IMR-90 (cell line): ENCODE results near the gene PLA2G4B. TPM values are rescaled to one million over a fixed set of nuclear protein-coding genes. Genes with fewer than 3 reads are reported as not detected.
A peak's percentile ranks its signal among the peaks of the same experiment; 100 is the strongest.

Experiments used
- ATAC-seq: fragments of 200-7000 bp; cut with Tn5 transposase; 2 replicates; pipeline ENCODE4 v1.9.1; 2020; ENCODE audit warnings: low read depth, mild to moderate bottlenecking, moderate library complexity
- BruUV-seq: library from RNA; stranded (reverse); fragments of 400-500 nt; replicated peaks from 2 replicates; lab custom pipeline; 2021; lab: Mats Ljungman, UMichigan
- CTCF ChIA-PET: fragments of 300-600 bp; formaldehyde crosslinking; extraction: SDS; loops from one replicate; lab custom pipeline; 2021; ENCODE audit warnings: antibody characterized with exemption; lab: Yijun Ruan, JAX
- POLR2A ChIA-PET: fragments of 300-600 bp; sonication (Branson Sonifier 250); formaldehyde crosslinking; loops from one replicate; lab custom pipeline; 2022; ENCODE audit warnings: antibody characterized with exemption; ENCODE audit not compliant: unreplicated experiment; lab: Charles Lee
- DNase-seq: peaks from one replicate; pipeline ENCODE4 v3.0.0; 2013
- H2AFZ ChIP-seq: replicated peaks from 2 replicates; pipeline ENCODE3; 2013; ENCODE audit warnings: low read length, mild to moderate bottlenecking; ENCODE audit not compliant: poor library complexity
- H2AK5ac ChIP-seq: 2 replicates; pipeline ENCODE4 v1.6.1; 2013; ENCODE audit warnings: low read depth, low read length, inconsistent platforms
- H2AK9ac ChIP-seq: replicated peaks from 2 replicates; pipeline ENCODE3; 2013; ENCODE audit warnings: mild to moderate bottlenecking, low read depth, low read length, moderate library complexity; ENCODE audit not compliant: poor library complexity
- H2BK120ac ChIP-seq: 2 replicates; pipeline ENCODE4 v1.6.1; 2013; ENCODE audit warnings: low read depth, low read length, inconsistent platforms
- H2BK15ac ChIP-seq: 3 replicates; pipeline ENCODE4 v1.6.1; 2013; ENCODE audit warnings: low read depth, low read length, inconsistent platforms
- H2BK20ac ChIP-seq: 2 replicates; pipeline ENCODE4 v1.6.1; 2013; ENCODE audit warnings: low read depth, mild to moderate bottlenecking, inconsistent platforms, low read length, moderate library complexity
- H2BK5ac ChIP-seq: 2 replicates; pipeline ENCODE4 v1.6.1; 2013; ENCODE audit warnings: mild to moderate bottlenecking, low read depth, low read length, inconsistent platforms; ENCODE audit not compliant: poor library complexity, severe bottlenecking
- H3K14ac ChIP-seq: replicated peaks from 2 replicates; pipeline ENCODE4 v1.6.1; 2013; ENCODE audit warnings: low read depth, low read length, inconsistent platforms
- H3K18ac ChIP-seq: 2 replicates; pipeline ENCODE4 v1.6.1; 2013; ENCODE audit warnings: low read depth, low read length, control low read depth
- H3K23ac ChIP-seq: 2 replicates; pipeline ENCODE4 v1.6.1; 2013; ENCODE audit warnings: low read depth, low read length, inconsistent platforms
- H3K27ac ChIP-seq: 2 replicates; pipeline ENCODE4 v1.5.1; 2013; ENCODE audit warnings: mild to moderate bottlenecking, control low read depth, low read length; ENCODE audit not compliant: insufficient read depth
- H3K27me3 ChIP-seq: 2 replicates; pipeline ENCODE4 v1.6.1; 2013; ENCODE audit warnings: low read length; ENCODE audit not compliant: control insufficient read depth, insufficient read depth
- H3K36me3 ChIP-seq: 2 replicates; pipeline ENCODE4 v1.6.1; 2013; ENCODE audit warnings: low read length, mixed read lengths; ENCODE audit not compliant: control insufficient read depth, insufficient read depth
- H3K4ac ChIP-seq: 2 replicates; pipeline ENCODE4 v1.6.1; 2013; ENCODE audit warnings: low read depth, low read length, inconsistent platforms
- H3K4me1 ChIP-seq: 2 replicates; pipeline ENCODE4 v1.6.1; 2013; ENCODE audit warnings: low read length, mixed read lengths; ENCODE audit not compliant: control insufficient read depth, insufficient read depth
- H3K4me2 ChIP-seq: 2 replicates; pipeline ENCODE4 v1.6.1; 2013; ENCODE audit warnings: low read depth, mild to moderate bottlenecking, control low read depth, low read length, moderate library complexity
- H3K4me3 ChIP-seq: 2 replicates; pipeline ENCODE4 v1.5.1; 2013; ENCODE audit warnings: low read depth, mild to moderate bottlenecking, control low read depth, low read length, moderate library complexity; ENCODE audit not compliant: insufficient read depth
- H3K56ac ChIP-seq: 2 replicates; pipeline ENCODE4 v1.6.1; 2013; ENCODE audit warnings: low read length, inconsistent platforms; ENCODE audit not compliant: insufficient read depth; ENCODE audit errors: extremely low read depth
- H3K79me1 ChIP-seq, 2 experiments: 2 replicates each; pipeline ENCODE4 v1.6.1; 2013; ENCODE audit warnings: low read length in 2 of 2, inconsistent platforms in 1 of 2, low read depth in 1 of 2
- H3K9ac ChIP-seq: 2 replicates; pipeline ENCODE4 v1.6.1; 2013; ENCODE audit warnings: low read depth, low read length, control low read depth
- H3K9me1 ChIP-seq: 2 replicates; pipeline ENCODE4 v1.6.1; 2013; ENCODE audit warnings: low read length, inconsistent platforms; ENCODE audit not compliant: insufficient read depth
- H3K9me3 ChIP-seq: 2 replicates; pipeline ENCODE4 v1.6.1; 2013; ENCODE audit warnings: low read length; ENCODE audit not compliant: control insufficient read depth, insufficient read depth
- H4K20me1 ChIP-seq: 2 replicates; pipeline ENCODE4 v1.6.1; 2013; ENCODE audit warnings: low read length, inconsistent platforms; ENCODE audit not compliant: insufficient read depth
- H4K5ac ChIP-seq: 2 replicates; pipeline ENCODE4 v1.6.1; 2013; ENCODE audit warnings: mild to moderate bottlenecking, low read depth, low read length, control low read depth
- H4K8ac ChIP-seq, 2 experiments: 2 replicates each; pipeline ENCODE4 v1.6.1; 2013; ENCODE audit warnings: low read depth in 2 of 2, low read length in 2 of 2, control low read depth in 1 of 2, inconsistent platforms in 1 of 2
- H4K91ac ChIP-seq: 2 replicates; pipeline ENCODE4 v1.6.1; 2013; ENCODE audit warnings: low read depth, low read length, inconsistent platforms; ENCODE audit not compliant: insufficient read depth
- BHLHE40 ChIP-seq: fragments of 150-350 bp; IDR thresholded peaks from 2 replicates; pipeline ENCODE4 v1.6.1; 2016; ENCODE audit warnings: mild to moderate bottlenecking, low read depth, low read length
- CEBPB ChIP-seq: IDR thresholded peaks from 2 replicates; pipeline ENCODE4 v1.6.1; 2012; ENCODE audit warnings: low read depth, low read length, improper control_type of control experiment
- CHD1 ChIP-seq: IDR thresholded peaks from 2 replicates; pipeline ENCODE4 v1.6.1; 2012; ENCODE audit warnings: low read depth, low read length, improper control_type of control experiment
- MAFK ChIP-seq: IDR thresholded peaks from 2 replicates; pipeline ENCODE4 v1.6.1; 2012; ENCODE audit warnings: low read depth, low read length, improper control_type of control experiment
- MAZ ChIP-seq: IDR thresholded peaks from 2 replicates; pipeline ENCODE4 v1.6.1; 2012; ENCODE audit warnings: low read depth, mild to moderate bottlenecking, low read length, improper control_type of control experiment, moderate library complexity, borderline replicate concordance
- NFE2L2 ChIP-seq: fragments of 150-350 bp; IDR thresholded peaks from 2 replicates; pipeline ENCODE4 v1.6.1; 2016; ENCODE audit warnings: low read depth, mild to moderate bottlenecking, low read length
- POLR2A ChIP-seq: IDR thresholded peaks from 2 replicates; pipeline ENCODE4 v1.6.1; 2012; ENCODE audit warnings: mild to moderate bottlenecking, low read depth, low read length
- RAD21 ChIP-seq: IDR thresholded peaks from 2 replicates; pipeline ENCODE4 v1.6.1; 2012; ENCODE audit warnings: low read length, improper control_type of control experiment
- RFX5 ChIP-seq: IDR thresholded peaks from 2 replicates; pipeline ENCODE4 v1.8.0; 2012; ENCODE audit warnings: low read depth, mild to moderate bottlenecking, low read length, moderate library complexity
- WGBS, 2 experiments: methylation state at CpG; one replicate each; pipeline versions ENCODE4 v1.1.5 to v1.1.7; 2013; ENCODE audit warnings: missing lambda C conversion rate in 2 of 2; ENCODE audit not compliant: insufficient read length in 1 of 2; ENCODE audit errors: extremely low coverage in 2 of 2; 5-methylcytosine and 5-hydroxymethylcytosine counted together
- dilution Hi-C: fragments of 300-500 bp; cut with HindIII; formaldehyde crosslinking; loops from one replicate; pipeline ENCODE4 v1.14.3; 2018; ENCODE audit warnings: low sequenced_read_pairs; ENCODE audit not compliant: unreplicated experiment
- in situ Hi-C: fragments of 300-500 bp; cut with MboI; formaldehyde crosslinking; loops from 3 replicates; pipeline ENCODE4 v1.14.3; 2019; ENCODE audit warnings: low sequenced_read_pairs, inconsistent platforms, mixed read lengths
- intact Hi-C: fragments of 100-400 bp; cut with micrococcal nuclease; formaldehyde crosslinking; loops from 2 replicates; pipeline ENCODE4 v1.10.0; 2022
- polyA plus RNA-seq, 3 experiments: library from polyadenylated mRNA; depleted of rRNA; stranded (reverse); fragments of >200 nt; gene quantifications; 2 replicates each; pipeline ENCODE4 v1.2.3, GENCODE V29; 2012; ENCODE audit warnings: low replicate concordance in 1 of 3
- total RNA-seq: library from RNA; depleted of rRNA; stranded (reverse); fragments of >200 nt; gene quantifications from 2 replicates; pipeline ENCODE4 v1.2.3, GENCODE V29; 2012
- TF ChIP-seq, protein P1 (sequence below): fragments of 150-350 bp; IDR thresholded peaks from 2 replicates; pipeline ENCODE4 v1.6.1; 2016; ENCODE audit warnings: low read depth, mild to moderate bottlenecking, low read length, moderate library complexity, borderline replicate concordance
- TF ChIP-seq, protein P2 (sequence below): conservative IDR thresholded peaks from 2 replicates; pipeline ENCODE4 v1.5.1; 2012; ENCODE audit warnings: mild to moderate bottlenecking, low read depth, low read length, improper control_type of control experiment

The PLA2G4B gene
- total and polyA plus RNA-seq, 2 of the 4 experiments (the other 2 are of a cell fraction) = 0.18 to 3.1 TPM

- TF ChIP-seq RFX5 (no peak), BHLHE40 (no peak), CHD1 (no peak)
Measured at GRCh38 chr15:41827290-41827879, 11.3 kb upstream of the PLA2G4B start (continued).

DNA sequence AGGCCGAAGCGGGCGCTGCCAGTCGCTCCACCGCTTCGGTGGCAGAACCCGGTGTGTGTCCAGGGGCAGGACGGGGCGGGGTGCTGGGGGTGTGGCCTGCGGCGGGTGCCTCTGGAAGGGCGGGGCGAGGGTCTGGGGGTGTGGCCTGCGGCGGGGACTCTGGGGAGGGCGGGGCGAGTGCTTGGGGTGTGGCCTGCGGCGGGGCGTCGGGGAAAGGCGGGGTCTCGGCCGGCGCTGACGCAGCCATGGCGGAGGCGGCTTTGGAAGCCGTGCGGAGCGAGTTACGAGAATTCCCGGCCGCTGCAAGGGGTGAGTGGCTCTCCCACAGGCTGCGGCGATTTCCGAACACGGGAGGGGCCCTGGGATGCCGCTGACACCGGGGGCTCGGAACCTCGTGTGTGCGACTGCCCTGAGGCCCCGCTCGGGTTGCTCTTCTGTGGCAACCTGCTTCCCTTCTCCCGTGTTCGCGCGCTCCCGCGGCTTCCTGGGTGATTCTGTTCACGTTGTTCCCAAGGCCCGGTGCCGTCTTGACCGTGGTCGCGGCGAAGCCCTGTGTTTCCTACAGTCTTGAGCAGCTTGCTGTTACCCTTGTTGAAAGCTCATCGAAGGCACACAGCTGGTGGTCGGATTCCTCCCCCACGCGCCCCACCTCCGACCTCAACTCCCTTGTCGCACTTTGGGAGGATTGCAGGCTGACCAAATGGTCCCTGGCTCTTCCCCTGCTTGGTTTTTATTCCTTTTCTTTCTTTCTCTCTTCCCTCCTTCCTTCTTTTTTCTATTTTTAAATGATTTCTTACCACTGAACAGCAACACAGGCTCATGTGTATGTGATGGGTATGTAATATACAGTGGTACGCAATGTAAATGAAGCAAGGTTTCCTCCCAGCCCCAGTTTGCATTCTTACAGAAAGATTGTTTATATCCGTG is 10.5 kb upstream of the PLA2G4B start, which contains the start of gene JMJD7:
Gene JMJD7 (plus strand): TSS at position 213 of the 927 bp plus-strand sequence. CDS start 33 bp downstream, at position 246.
- peak within 1 kb of the TSS; percentile 21 for H3K18ac ChIP-seq
- H3K4me2 ChIP-seq = peak within 1 kb of the TSS; percentile 92
- H2AK5ac ChIP-seq = peak within 1 kb of the TSS; percentile 73
- peak within 1 kb of the TSS; percentile 12 for H2BK5ac ChIP-seq
- peak within 1 kb of the TSS; percentile 73 for H3K4me3 ChIP-seq
- peak within 1 kb of the TSS; percentile 82 for H3K4ac ChIP-seq
- peaks cover 29% of the 10 kb centered on the region for H3K36me3 ChIP-seq
- peaks cover 17 to 30% of the 10 kb centered on the region in 2 experiments for H3K79me1 ChIP-seq
- peaks cover 2% of the 10 kb centered on the region; the same call in 1 of the 2 replicates for H3K4me1 ChIP-seq
- dilution Hi-C loops (no loop called here), in situ Hi-C loops (no loop called here), intact Hi-C loops (loop anchor here (1.0 kb wide), 2 partner anchors 54 to 76 kb away; partner anchors contain the start of gene MAPKBP1)
- ChIA-PET CTCF (no interaction called here), POLR2A (no interaction called here)
- BruUV-seq = no TSS peak
- peak within 1 kb of the TSS in 1 of 2 experiments; percentile 66; a peak in 1 of 4 replicates for H4K8ac ChIP-seq
- H4K5ac ChIP-seq = peak within 1 kb of the TSS; percentile 45
- peak within 1 kb of the TSS; percentile 65 for H3K56ac ChIP-seq
- no peaks in the 10 kb centered on the region for H3K9me3 ChIP-seq
- peak within 1 kb of the TSS; percentile 88 for H2AK9ac ChIP-seq
- no peak within 1 kb of the TSS for H2BK20ac ChIP-seq
- peak within 1 kb of the TSS; percentile 50 for H3K27ac ChIP-seq
- H3K23ac ChIP-seq = peak within 1 kb of the TSS; percentile 64; the same call in 1 of the 2 replicates
- peaks cover 3% of the 10 kb centered on the region for H4K20me1 ChIP-seq
- H4K91ac ChIP-seq = peak within 1 kb of the TSS; percentile 64
- ATAC-seq = peak; percentile 97
- peak within 1 kb of the TSS; percentile 68 for H3K9ac ChIP-seq
- H3K9me1 ChIP-seq = peaks cover 10% of the 10 kb centered on the region; the same call in 1 of the 2 replicates
- H2BK15ac ChIP-seq = no peak within 1 kb of the TSS; the same call in 2 of the 3 replicates
- WGBS, 2 experiments = 0% methylated on average over 36 of the region's 66 CpGs; no CpG with 5 or more reads in 1 of the 2 experiments
- H2AFZ ChIP-seq = peak within 1 kb of the TSS; percentile 98
- H2BK120ac ChIP-seq = no peak within 1 kb of the TSS
- peak; percentile 81 for DNase-seq
- peak within 1 kb of the TSS; percentile 78 for H3K14ac ChIP-seq
- no peaks in the 10 kb centered on the region for H3K27me3 ChIP-seq
- TF ChIP-seq RAD21 (no peak), NFE2L2 (no peak), CEBPB (no peak), MAFK (no peak), RFX5 (no peak), MAZ (no peak; the same call in 1 of the 2 replicates), POLR2A (peak; percentile 59; the same call in 1 of the 2 replicates)
- TF ChIP-seq, protein P1, sequence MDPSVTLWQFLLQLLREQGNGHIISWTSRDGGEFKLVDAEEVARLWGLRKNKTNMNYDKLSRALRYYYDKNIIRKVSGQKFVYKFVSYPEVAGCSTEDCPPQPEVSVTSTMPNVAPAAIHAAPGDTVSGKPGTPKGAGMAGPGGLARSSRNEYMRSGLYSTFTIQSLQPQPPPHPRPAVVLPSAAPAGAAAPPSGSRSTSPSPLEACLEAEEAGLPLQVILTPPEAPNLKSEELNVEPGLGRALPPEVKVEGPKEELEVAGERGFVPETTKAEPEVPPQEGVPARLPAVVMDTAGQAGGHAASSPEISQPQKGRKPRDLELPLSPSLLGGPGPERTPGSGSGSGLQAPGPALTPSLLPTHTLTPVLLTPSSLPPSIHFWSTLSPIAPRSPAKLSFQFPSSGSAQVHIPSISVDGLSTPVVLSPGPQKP = no peak
- TF ChIP-seq, protein P2, sequence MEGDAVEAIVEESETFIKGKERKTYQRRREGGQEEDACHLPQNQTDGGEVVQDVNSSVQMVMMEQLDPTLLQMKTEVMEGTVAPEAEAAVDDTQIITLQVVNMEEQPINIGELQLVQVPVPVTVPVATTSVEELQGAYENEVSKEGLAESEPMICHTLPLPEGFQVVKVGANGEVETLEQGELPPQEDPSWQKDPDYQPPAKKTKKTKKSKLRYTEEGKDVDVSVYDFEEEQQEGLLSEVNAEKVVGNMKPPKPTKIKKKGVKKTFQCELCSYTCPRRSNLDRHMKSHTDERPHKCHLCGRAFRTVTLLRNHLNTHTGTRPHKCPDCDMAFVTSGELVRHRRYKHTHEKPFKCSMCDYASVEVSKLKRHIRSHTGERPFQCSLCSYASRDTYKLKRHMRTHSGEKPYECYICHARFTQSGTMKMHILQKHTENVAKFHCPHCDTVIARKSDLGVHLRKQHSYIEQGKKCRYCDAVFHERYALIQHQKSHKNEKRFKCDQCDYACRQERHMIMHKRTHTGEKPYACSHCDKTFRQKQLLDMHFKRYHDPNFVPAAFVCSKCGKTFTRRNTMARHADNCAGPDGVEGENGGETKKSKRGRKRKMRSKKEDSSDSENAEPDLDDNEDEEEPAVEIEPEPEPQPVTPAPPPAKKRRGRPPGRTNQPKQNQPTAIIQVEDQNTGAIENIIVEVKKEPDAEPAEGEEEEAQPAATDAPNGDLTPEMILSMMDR = no peak
